ENCODE measurements around the gene SLCO4A1.

Gene SLCO4A1

GRCh38 chr20:62692801-62693523 lies 50.7 kb downstream of the SLCO4A1 start:
- no peak overlapping the region for H3K4me3 ChIP-seq (replicated peaks in 1 of 2; ENCODE audit: low read depth in 2 of 2, low read length in 2 of 2)
- no peak for TF ChIP-seq CTCF (IDR thresholded peaks at IDR 0.05; ENCODE audit: low read depth, low read length)
- DNase-seq (ENCODE audit: low read depth in 2 of 2) = no peak

- no peak for TF ChIP-seq CTCF (IDR thresholded peaks at IDR 0.05; ENCODE audit: low read depth, low read length)
- H3K4me3 ChIP-seq (replicated peaks in 1 of 2; ENCODE audit: low read depth in 2 of 2, low read length in 2 of 2) = no peak overlapping the region
- DNase-seq (ENCODE audit: low read depth in 2 of 2) = no peak
Observed at GRCh38 chr20:62693524-62693922, 51.2 kb downstream of the SLCO4A1 start.

DNA sequence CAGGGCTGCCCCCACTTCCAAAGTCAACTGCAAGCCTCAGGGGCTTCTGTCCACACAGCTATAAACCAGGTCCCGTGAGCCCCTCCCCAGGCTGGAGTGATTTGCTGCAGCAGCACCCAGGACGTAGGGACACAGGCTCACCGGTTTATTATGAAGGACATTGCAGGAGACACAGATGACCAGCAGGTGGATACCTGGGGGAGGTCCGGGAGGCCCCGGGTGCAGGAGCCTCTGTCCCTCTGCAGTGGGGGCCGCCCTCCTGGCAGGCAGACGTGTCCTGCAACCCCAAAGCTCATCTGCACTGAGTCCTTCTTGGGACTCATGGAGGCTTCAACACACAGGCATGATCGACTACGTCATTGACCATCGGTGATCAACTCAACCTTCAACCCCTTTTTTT lies 51.8 kb downstream of the SLCO4A1 start:
- TF ChIP-seq CTCF (IDR thresholded peaks at IDR 0.05; ENCODE audit: low read depth, low read length) = no peak
- H3K4me3 ChIP-seq (replicated peaks in 1 of 2; ENCODE audit: low read depth in 2 of 2, low read length in 2 of 2) = no peak overlapping the region
- DNase-seq (ENCODE audit: low read depth in 2 of 2) = no peak

GRCh38 chr20:62694868-62695267 lies 52.6 kb downstream of the SLCO4A1 start:
- no peak overlapping the region for H3K4me3 ChIP-seq (replicated peaks in 1 of 2; ENCODE audit: low read depth in 2 of 2, low read length in 2 of 2)
- DNase-seq (ENCODE audit: low read depth in 2 of 2) = no peak
- TF ChIP-seq CTCF (IDR thresholded peaks at IDR 0.05; ENCODE audit: low read depth, low read length) = no peak

GRCh38 chr20:62695448-62696414 lies 53.4 kb downstream of the SLCO4A1 start:
- TF ChIP-seq CTCF (IDR thresholded peaks at IDR 0.05; ENCODE audit: low read depth, low read length) = no peak
- no peak overlapping the region for H3K4me3 ChIP-seq (replicated peaks in 1 of 2; ENCODE audit: low read depth in 2 of 2, low read length in 2 of 2)
- no peak for DNase-seq (ENCODE audit: low read depth in 2 of 2)

- no peak for TF ChIP-seq CTCF (IDR thresholded peaks at IDR 0.05; ENCODE audit: low read depth, low read length)
- no peak overlapping the region for H3K4me3 ChIP-seq (replicated peaks in 1 of 2; ENCODE audit: low read depth in 2 of 2, low read length in 2 of 2)
- no peak for DNase-seq (ENCODE audit: low read depth in 2 of 2)
Observed at GRCh38 chr20:62696434-62696957, 54.2 kb downstream of the SLCO4A1 start.

Data from cardiac fibroblast (primary cell).